NCI-H2171 treated with DMSO at 0.1 percent for 48 hours (cell line): Measurements from ENCODE around the gene ARL6IP5.

ENCODE experiments used
- DNase-seq: peaks from one replicate; lab custom pipeline; 2025; lab: John Stamatoyannopoulos, UW

Gene ARL6IP5

DNA sequence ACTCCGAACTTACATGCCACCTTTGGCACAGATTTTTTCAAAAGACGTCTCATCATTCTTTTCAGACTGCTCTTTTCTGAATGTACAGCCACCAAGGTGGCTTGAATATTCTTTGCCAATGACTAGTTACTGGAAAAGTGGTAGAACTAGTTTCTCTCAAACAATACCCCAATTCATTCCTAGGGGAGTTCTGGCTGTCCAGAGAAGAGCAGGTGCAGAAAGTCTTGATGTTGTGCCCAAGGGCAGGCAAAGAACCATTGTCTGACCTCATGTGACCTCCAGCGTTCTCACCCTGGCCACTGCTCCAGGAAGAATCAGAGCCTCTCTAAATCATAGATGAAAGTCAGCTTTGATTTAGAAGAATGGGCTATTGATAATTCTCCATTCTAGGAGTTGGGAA is 32.2 kb downstream of the ARL6IP5 start:
- no peak for DNase-seq

DNA sequence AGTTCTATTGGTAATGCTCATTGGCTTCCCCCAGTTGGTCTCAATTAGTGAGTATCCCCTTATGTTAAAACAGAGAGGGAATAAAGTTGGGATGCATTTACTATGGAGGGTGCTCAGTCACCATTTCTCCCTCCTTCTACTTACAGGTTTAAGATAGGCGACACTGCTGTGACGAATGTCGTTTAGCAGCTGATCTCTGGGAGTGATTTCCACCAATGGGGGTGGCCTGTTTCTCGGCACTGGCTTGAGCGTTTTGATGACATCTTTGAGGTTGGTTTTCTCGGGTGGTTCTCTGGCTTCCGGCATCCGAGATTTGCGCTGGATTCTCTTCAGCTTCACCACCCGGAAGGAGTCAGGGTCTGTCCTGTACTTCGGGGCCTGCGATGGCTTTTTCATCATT is 33.8 kb downstream of the ARL6IP5 start:
- DNase-seq, result no peak

DNA sequence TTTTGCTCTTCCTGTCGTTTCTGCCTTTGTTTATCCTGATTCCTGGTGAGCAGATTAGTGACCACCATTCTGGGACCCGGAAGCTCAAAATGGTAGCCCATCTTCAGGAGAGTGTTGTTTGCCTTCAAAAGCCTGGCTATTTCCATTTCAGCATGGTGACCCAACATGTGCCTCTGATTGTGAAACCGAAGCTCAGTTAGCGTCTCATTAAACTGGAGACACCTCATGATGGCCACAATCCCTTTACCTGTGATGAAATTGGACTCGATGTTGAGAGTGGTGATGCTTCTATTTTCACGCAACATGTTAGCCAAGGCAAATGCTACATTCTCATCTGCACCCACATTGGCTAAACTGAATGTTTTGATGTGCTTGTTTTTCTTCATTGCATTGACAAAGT is 34.4 kb downstream of the ARL6IP5 start:
- no peak for DNase-seq

DNA sequence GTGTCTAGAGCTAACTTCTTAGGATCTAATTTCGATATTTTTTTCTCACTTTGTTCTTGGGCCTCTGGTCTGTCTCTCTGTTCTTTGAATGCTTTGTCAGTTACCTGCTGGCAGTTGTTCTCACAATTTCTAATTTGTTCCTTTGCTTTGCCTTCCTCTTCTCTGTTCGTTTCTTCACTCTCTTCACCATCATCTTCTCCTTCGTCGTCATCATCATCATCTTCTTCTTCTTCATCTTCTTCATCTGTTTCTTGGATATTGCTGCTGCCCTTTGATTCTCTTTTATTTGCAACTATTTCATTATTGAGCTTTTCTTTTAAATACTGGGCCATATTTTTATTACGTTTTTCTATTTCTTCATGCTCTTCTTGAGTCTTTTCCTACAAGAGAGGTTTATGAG is 34.9 kb downstream of the ARL6IP5 start:
- no peak for DNase-seq

DNA sequence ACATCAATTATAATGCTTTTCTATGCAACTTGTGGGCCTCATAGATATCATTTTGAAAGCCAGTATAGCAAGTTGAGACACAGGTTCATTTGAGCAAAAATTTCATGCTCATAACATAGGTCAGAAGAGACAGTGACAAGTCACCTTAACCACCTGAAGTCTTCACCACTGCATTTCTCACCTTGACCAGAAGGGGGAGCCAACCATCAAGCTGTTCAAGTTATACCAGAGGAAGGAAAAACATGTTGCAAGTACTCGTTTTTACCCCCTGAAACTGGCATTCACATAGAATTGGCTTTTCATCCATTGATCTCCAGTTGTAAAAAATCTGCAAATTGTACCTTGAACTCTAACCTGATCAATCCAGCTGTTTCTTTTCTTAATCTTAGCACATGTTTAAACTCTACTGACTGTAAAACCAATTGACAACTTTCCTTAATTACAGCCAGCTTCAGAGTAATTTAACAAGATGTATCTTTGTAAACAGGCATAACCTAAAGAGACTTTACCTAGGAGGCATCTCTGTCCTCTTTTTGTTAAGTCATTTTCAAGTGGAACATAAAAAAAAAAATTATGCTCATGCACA is 36.2 kb downstream of the ARL6IP5 start:
- peak; percentile 58 for DNase-seq

DNA sequence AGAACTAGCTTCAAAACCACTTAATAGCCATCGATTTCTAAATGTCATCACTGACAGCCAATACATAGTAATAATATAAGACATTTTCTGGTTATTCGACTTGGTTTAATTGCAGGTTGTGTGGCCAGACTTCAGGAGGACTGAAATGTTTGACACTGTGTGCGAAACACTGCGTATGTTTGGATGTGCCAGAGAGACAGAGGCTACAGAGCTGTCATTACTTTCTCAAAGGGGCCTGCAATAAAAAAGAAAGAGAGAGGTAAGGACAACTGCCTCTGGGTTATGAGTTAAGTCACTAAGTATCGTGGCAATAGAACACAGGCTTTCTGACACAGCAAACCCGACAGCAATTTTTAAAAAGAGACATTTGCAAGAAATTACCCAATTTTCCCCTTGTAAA is 36.8 kb downstream of the ARL6IP5 start:
- DNase-seq, result no peak

DNA sequence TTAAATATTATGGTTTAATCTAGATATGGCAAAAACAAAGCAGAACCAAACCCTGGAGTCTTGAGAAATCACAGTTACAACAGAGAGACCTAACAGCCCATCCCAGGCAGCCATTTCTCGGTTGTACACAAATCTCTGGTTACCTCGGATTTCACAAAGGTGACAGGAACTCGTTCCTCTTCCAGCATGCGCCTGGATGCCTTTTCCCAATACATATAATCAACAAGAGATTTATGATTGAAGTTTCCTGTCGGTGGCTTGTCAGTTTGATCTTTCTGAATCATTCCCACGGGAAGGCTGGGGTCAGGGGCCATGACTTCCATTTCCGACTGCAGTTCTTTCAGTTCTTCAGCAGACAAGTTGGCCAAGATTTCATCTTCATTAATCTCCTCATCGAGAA is 37.2 kb downstream of the ARL6IP5 start:
- DNase-seq, result no peak

DNA sequence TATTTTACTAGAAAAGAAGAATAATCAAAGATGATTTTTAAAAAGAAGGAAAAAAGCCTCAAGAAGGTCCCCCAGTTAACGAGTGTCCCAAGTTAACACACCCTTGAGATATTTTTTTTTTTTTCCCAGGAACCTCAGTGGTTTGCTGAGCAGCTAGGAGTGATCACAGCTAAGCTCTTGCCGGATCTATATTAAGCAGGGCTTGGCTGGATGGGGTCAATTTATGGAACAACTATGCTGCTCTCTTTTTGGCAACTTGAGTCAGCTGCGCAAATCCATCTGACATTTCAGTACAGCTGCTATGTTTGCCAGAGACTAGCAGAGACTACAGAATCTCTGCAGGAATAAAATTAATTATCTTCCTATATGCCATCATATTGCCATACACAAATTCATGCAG is 37.7 kb downstream of the ARL6IP5 start, which contains the start of gene LMOD3:
Gene LMOD3, minus strand, starts transcription at position 193 of the 400 bp plus-strand sequence. CDS start 209 bp downstream, outside the sequence.
- no peak for DNase-seq

DNA sequence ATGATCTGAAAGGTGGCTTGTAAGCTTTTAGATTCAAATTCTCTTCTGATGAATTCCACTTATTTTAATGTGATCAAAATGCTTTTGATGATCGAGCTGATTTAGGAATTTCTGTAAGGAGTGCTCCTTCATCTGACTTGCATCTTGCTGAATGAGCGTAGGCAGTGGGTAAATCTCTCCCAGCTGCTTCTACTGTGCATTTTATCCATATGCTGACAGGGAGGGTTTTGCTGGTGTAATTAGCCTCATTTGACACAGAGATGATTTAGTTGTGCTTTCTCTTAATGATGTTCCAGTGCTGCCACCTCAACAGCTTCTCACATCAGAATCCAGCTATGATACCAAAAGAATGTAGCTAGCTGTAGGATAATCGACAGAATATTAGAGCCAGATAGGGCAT is 41.5 kb downstream of the ARL6IP5 start:
- DNase-seq, result no peak

DNA sequence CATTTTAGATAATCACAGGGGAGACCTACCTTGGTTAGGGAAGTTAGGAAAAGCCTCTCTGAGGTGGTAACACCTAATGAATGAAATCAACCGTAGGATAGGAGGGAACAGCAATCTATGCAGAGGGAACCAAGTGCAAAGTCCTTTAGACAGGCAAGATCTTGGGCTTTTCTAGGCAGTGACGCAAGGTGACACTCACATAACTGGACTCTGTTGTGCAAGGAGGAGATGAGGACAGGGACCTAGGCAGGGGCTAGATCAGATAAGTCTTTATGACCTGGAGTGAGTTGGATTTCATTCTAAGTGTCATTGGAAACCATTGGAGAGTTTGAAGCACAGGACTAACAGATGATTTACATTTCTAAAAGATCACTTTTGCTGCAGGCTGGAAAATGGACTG is 42.3 kb downstream of the ARL6IP5 start:
- no peak for DNase-seq

DNA sequence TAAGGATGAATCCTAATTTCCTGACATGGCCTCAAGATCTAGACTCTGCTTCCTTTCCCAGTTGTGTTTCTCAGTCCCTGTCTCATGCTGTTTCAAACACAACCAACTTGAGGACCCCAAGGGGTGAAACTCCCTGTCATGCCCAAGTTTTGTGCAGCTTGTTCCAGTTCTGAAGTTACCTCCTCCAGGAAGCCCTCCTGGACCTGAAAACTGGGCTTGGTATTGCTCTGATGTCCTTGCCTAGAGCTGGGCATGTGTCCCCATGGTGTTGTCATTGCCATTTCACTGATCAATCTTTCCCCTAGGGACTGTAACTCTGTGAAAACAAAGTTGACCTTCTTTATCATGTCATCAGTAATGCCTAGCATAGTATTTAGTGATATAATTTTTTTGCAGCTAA is 43.8 kb downstream of the ARL6IP5 start:
- DNase-seq, result no peak

DNA sequence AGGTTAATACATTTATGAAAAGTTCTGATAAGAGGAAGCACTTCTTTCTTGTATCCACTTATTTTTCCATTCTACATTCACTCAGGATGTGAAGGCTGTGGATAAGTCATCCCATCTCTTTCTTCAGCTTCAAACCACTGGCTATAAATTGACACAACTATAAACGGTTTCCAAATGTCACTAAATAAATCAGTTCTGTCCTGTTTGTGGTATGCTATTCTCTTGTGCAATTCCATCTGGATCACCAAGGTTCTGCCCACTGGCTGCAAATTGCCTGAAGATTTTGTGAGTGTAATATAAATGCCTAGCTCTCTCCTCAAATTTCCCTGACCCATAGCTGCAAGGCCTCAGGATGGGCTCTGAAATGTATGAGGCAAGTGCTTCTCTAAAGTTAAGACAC is 44.8 kb downstream of the ARL6IP5 start:
- no peak for DNase-seq

DNA sequence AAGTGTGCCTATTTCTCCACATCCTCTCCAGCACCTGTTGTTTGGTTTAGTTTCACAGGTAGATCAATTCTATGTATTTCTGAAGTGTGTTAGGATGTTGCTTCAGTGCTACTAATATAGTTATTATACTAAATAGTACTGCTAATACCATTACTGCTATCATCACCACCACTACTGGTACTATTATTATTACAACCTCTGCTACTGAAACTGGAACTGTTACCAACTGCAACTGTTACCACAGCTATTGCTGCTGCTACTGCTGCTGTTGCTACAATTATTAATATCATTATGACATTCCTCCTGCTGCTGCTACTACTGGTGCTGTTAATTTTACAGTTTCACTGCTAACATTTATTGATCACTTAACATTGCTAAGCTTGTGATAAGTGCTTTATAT is 46.0 kb downstream of the ARL6IP5 start:
- no peak for DNase-seq

DNA sequence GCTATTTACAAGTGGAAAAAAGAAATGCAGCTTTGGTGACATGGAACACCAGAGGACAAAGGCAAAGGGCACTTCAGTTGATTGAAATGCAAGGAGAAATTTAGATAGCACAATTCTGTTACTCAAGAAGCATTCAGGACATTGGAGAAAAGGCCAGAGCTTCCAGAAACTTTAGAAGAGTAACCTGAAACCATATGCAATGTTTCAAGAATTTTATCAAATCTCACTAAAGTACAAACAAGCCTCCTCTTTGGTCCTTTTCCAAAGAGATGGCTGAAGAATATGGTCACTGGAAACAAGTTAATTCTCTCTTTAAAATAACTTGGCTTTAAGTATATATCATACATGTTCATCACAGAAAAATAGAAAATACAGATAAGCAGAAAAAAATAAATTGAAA is 52.3 kb downstream of the ARL6IP5 start:
- DNase-seq, result no peak

DNA sequence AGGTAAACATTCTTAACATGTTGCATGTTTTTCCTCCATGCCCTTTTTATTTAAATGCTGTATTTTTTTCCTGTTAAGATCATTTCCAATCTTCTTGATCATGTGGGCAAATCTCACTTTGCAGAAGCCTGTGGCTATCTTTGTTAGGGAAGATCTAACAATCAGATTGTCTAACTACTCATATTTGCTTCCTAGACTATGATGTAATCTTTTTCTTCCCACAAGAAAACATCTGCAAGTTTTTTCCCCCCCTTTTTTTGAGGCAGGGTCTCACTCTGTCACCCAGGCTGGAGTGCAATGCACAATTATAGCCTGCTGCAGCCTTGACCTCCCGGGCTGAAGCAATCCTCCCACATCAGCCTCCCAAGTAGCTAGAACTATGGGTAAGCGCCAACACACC is 52.7 kb downstream of the ARL6IP5 start:
- DNase-seq, result no peak

DNA sequence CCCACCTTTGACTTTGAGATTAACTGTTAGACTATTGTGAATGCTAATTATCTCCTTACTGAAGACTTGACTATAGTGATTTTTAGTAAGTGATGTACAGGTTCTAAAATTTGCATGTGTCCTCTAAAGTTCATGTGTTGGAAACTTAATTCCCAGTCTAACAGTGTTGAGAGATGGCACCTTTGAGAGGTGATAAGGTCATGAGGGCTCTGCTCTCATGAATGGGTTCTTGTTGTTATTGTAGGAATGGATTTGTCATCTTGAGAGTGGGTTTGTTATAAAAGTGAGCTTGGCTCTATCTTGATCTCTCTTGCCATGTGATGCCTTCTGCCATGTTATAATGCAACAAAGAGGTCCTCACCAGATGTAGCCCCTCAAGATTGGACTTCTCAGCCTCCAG is 56.6 kb downstream of the ARL6IP5 start:
- DNase-seq, result no peak

DNA sequence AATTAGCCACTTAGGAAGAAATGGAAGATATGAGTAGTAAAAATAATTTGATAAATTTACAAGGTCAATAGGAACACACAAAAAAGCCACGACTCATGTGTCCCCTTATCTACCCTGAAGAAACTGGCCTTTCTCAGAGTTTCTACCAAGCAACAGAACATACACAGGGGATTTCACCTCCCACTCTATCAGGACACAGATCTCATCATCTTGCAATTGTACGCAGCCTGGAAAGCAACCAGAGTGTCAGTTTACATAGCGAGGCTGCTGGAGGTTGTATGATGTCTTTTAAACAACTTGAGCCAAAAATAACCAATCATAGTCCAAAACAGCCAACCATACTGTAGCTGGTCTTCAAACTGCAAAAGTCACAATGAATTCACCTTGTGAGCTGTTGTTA is 57.4 kb downstream of the ARL6IP5 start:
- peak; percentile 56 for DNase-seq

DNA sequence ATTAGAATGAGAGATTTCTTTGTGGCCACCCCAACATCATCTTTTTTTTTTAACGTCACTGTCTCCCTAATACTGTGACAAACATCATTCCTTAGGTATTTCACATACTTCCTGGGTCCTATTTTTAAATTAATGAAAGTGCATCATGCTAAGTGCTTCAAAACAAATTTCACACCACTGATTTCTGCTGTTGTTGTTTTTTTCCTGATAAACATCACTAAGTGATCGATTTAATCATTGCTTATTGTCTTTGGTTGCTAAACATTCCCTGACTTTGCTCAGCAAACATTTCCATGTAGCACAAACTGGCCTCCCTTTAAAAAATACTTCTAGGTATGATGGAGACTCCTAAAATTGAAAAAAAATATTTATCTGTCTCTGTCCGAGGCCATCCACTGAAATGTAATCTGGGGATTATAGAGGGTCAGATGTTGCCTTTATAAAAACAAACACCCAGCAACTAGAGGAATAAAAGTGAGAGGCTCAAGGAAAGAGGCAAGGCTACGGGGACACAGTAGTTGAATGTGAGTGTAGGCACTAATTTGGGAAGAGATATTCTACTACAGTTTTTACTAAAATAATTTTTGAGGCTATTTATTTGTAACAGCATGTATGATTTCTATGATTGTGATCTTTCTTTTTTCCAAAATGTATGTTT is 58.2 kb downstream of the ARL6IP5 start:
- no peak for DNase-seq

DNA sequence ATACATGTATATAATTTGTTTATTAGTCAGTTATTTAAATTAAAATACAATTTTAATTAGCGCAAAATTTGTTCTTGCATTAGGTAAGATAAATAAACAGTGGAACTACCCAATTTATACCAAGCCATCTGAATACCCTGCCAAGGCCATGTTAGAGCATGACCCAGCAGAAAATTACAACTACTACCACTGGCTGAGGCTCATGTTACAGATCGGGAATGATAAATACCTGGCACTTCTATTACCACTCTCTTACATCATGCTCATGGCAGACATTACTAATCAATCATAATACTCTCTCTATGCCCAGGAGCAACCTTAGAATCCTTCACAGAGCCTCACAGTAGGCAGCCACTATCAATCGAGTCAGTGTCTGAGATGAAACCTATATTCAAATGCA is 58.9 kb downstream of the ARL6IP5 start:
- DNase-seq, result peak; percentile 78

DNA sequence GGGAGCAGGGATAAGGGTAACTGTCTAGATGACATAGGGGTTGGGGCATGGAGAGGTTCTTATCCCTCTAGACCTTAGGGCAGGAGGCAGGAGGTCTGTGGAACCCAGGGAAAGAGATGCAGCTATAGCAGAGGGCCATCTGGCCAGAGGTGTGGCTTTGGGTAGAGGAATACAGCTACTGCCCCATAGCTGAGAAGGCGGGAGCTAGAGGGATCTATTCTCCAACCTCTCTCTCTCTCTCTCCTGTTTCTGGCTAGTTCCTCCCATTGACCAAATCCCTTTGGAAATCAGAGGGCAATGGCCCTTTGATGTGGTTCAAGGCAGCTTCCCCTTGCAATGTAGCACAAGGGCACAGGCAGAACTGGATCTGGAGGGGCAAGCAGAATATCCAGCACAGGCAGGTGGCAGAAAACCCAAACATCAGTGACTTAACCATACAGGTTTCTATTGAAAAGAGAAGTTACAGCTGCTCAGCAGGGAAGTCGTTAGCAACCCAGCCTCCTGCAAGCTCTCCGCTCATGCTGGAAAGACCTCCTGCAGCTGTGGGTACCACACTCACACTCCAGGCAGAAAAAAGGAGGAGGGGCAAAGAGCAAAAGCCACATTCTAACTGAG is 60.0 kb downstream of the ARL6IP5 start:
- peak; percentile 22 for DNase-seq

DNA sequence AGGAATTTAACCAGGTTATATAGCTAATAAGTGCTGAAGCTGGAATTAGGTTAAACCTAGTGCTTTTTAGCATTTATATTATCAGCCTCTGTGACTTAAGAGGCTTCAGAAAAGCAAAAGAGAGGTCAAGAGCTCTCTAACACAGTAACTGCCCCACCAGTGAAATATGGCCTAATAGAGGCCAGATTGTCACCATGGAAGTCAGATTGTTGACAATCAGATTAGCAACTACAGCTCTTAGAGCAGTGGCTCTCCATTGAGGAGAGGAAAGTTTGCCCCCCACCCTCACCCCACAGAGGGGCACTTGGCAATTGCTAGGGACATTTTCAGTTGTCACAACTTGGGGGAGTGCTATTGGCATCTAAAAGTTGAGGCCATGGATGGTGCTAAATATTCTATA is 61.0 kb downstream of the ARL6IP5 start:
- DNase-seq, result no peak

DNA sequence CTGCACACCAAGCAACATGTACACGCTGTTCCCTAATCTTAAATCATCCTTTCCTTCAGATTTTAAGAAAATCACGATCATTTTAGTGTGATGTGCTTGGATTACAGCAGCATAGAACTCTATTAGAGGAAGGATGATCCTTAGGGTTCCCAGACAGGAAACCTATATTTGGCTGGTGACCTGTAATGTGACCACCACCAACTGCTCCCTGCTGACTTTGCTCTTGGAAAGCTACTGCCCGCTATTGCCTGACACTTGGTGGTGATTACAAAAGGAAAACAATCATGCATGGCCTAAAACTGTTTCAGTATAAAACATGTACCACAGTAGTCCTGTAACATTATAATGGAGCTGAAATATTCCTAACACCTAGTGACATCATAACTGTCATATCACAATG is 64.8 kb downstream of the ARL6IP5 start:
- no peak for DNase-seq
